Stimulated activated CD4-positive, alpha-beta T cell treated with anti-CD3 and anti-CD28 coated beads, Interleukin-4, amount 100 ng/mL, for 48 hours (primary cell): ENCODE results near the gene CCNF.
"Not testable (repeated sequence)": the region's sequence is repeated elsewhere in the genome, so short reads cannot be mapped to it uniquely, and the experiment has no call there.

Experiments used
- DNase-seq, 2 donors: peaks; one replicate each; pipeline ENCODE4 v3.0.0-alpha.2; 2020; ENCODE audit warnings: low read depth in 2 of 2

Gene CCNF

GRCh38 chr16:2429034-2429770, at the start of gene CCNF:
CCNF (plus strand) TSS chr16:2429447; CDS start chr16:2429482, 35 bp downstream.
- peak; percentile 95 to 98 for DNase-seq

DNA sequence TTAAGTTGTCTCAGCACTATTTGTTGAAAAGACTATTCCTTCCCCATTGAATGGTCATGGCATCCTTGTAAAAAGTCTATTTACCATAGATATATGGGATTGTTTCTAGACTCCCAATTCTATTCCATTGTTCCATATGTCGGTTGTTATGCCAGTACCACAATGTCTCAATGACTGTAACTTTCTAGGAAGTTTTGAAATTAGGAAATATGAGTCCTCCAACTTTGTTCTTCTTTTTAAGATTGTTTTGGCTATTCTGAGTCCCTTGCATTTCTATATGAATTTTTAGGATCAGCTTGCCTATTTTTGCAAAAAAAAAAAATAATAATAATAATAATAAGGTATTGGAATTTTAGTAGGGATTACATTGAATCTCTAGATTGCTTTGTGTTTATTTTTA, 45.7 kb upstream of the CCNF start:
- DNase-seq, result no peak

DNA sequence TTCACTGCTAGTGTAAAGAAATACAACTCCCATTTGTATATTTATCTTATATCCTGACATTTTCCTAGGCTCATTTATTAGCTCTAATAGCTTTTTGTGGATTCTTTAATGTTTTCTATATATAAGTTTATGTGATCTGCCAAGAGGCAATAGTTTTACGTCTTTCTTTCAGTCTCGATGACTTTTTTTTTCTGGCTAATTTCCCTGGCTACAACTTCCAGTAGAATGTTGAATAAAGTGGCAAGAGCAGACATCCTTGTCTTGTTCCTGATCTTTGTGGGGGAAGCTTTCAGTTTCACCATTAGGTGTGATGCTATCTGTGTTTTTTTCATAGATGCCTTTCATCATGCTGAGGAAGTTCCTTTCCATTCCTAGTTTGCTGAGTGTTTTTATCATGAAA, 44.8 kb upstream of the CCNF start:
- DNase-seq, result no peak

GRCh38 chr16:2385190-2385836, 43.9 kb upstream of the CCNF start:
- DNase-seq, result no peak

DNA sequence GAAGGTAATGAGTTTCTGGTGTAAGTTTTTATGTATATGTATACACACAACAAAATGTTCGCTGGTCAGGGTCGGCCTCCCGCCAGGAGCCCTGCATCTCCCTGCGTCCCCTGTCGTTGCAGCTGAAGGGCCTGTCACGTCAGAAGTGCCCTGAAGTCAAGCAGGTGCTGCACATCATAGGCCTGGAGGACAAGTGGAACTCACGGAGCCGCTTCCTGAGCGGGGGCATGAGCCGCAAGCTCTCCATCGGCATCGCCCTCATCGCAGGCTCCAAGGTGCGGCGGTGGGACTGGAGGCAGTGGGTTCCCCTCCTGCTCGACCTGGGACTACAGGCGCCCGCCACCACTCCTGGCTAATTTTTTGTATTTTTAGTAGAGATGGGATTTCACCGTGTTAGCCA, 43.3 kb upstream of the CCNF start:
- not testable (repeated sequence) for DNase-seq

GRCh38 chr16:2386990-2387389, 42.3 kb upstream of the CCNF start:
- no peak for DNase-seq

GRCh38 chr16:2388139-2388874, 40.9 kb upstream of the CCNF start:
- DNase-seq, result no peak

- no peak for DNase-seq
Measured at GRCh38 chr16:2388875-2389433, 40.3 kb upstream of the CCNF start.

DNA sequence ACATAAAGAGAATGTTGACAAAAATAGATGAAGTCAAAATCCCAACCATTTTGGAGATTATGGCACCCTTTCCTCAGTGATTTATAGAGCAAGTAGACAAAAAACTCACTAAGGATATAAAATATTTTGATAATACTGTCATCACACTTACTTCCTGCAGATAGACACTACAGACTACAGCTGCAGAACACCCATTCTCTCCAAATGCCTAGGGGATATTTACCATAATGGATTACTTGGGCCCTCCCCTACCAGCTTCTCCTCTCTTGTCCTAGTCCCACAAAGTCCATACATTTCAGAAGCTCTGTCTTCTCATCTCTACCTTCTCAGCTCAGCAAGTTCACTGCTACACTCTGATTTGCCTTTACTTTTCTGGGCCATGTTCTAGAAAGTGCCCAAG, 37.2 kb upstream of the CCNF start:
- no peak for DNase-seq

DNA sequence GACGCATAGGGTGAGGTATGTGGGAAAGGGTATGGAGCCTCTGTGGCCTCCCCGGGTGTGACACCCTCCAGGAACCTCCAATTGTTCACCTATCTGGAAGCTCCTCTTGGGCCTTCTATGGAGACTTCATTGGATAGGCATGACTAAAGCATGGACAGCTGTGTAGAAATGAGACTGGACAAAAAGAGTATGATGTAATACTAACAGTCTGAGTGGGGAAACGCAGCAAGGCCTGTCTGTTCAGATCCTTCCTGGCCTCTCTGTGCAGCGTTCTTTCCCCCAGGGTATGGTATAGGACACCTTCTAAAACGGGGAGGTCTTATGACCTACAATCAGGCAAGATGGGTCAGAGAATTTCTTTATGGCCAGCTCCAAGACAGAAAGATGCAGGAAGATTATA, 30.7 kb upstream of the CCNF start:
- no peak for DNase-seq

GRCh38 chr16:2404099-2404498, 25.1 kb upstream of the CCNF start:
- no peak for DNase-seq

DNA sequence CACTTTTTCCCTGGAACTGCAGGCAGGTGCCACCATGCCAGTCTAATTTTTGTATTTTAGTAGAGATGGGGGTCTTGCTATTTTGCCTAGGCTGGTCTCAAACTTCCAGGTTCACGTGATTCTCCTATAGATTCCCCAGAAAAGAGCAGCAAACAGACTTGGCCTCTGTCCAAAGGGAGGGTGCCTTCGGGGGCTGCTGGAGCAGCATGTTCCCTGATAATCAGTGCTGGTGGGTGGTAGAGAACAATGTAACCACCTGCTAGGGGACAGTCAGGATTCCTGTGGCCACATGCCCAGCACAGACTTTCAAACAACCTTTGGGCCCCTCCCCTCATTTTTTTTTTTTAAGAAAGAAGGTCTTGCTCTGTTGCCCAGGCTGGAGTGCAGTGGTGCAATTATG, 14.2 kb upstream of the CCNF start:
- DNase-seq, result no peak

GRCh38 chr16:2420035-2420434, 9.2 kb upstream of the CCNF start:
- DNase-seq, result no peak

- DNase-seq, result no peak
Measured at GRCh38 chr16:2422123-2422867, 7.0 kb upstream of the CCNF start.

DNA sequence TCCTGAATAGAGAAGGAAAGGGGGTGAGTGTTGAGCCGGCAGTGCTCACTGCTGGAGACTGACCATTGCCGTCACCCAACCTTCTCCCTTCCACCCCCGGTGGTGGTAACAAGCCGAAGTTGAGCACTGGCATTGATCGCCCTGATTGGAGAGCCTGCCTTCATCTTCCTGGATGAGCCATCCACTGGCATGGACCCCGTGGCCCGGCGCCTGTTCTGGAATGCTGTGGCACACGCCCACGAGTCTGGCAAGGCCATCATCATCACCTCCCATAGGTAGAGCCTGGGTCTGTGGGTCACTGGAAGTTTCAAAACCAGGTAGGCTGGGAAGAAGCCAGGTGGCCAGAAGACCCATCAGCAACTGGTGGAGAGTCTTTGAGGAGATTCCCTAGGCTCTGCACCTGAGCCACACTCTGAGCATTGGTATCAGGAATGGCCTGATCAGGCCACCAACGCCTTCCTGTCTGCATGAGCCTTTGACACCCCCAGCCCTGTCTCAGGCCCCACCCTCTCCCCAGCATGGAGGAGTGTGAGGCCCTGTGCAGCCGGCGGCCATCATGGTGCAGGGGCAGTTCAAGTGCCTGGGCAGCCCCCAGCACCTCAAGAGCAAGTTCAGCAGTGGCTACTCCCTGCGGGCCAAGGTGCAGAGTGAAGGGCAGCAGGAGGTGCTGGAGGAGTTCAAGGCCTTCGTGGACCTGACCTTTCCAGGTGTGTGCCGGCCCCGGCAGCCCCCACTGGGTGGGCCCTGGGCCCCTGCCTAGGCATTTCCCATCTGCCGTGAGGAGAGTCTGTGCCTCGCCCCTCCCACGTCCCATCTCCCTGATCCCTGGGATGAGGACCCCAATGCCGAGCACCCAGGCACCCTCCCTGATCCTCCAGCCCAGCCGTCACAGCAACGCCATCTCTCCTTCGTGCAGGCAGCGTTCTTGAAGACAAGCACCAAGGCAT, 4.9 kb upstream of the CCNF start:
- DNase-seq, result no peak

DNA sequence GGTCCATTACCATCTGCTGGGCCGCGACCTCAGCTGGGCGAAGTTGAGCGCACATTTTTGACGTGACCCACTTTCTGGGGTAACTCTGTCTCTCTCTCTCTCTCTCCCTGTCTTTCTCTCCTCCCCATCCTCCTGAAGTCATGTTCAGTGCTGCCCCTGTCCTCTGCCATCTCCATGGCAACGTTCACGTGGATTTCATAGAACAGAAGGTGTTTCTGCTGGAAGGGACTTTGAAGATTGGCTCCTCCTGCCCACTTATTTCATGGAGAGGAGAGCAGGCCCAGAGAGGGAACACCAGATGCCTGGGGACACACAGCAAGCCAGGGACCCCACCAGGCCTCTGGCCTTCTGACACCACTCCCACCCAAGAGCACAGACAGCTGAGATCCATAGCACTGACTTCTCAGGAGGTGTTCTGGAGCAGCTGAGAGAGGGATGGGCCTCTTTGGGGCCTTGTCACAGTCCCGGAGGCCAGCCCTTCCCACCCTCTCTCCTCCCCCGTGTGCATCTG, 4.2 kb upstream of the CCNF start:
- DNase-seq, result no peak

GRCh38 chr16:2425825-2426430, 3.3 kb upstream of the CCNF start:
- no peak for DNase-seq

DNA sequence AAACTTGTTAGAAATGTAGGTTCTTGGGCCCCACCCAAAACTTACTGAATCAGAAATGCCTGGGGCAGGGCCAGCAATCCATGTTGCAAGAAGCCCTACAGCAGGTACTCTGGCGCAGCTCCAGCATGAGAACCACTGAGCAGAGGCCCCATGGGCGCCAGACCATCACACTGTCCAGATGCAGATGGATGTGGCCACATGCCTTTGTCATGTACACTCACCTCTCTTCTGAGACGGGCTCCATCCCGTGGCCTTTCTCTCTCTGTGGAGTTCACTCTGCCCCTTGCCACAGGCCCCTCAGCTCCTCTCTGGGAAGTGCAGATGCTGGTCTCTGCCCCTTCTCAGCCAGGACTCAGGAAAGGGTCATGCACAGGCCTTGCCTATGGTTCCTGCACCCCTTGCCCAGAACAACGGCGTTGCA, 2.3 kb upstream of the CCNF start:
- no peak for DNase-seq

DNA sequence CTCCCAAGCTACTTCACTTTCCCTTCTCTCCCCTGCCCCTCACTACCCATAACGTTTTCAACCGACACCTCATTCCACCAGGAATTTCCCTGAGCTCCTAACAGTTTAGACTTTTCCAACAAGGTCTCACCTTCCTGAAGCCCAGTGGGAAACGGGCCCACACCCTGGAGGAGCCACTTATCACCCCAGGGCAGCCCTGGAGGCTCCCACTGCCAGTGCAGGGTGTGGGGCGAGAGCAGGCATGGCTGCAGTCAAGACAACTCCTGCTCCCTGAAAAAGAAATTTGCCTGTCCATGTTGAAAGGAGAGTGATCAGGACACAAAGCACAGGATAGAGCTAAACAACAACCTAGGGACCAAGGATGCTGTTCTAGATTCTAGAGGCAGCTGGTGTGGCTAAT, 1.7 kb upstream of the CCNF start:
- DNase-seq, result no peak
